ENCODE results near the gene KIF13A.
"Not testable (repeated sequence)": the region's sequence is repeated elsewhere in the genome, so short reads cannot be mapped to it uniquely, and the experiment has no call there.

KIF13A gene

GRCh38 chr6:17894191-17894590 is 93.2 kb downstream of the KIF13A start:
- no peak for DNase-seq

- no peak for DNase-seq
Observed at GRCh38 chr6:17892097-17892686, 95.2 kb downstream of the KIF13A start.

GRCh38 chr6:17890309-17890708 is 97.1 kb downstream of the KIF13A start:
- no peak for DNase-seq

GRCh38 chr6:17889777-17890176 is 97.7 kb downstream of the KIF13A start:
- not testable (repeated sequence) for DNase-seq

GRCh38 chr6:17886891-17887290 is 100.5 kb downstream of the KIF13A start:
- DNase-seq, result no peak

GRCh38 chr6:17885889-17886576 is 101.4 kb downstream of the KIF13A start:
- no peak for DNase-seq

- no peak for DNase-seq
Observed at GRCh38 chr6:17884498-17885478, 102.6 kb downstream of the KIF13A start.

- DNase-seq, result no peak
Observed at GRCh38 chr6:17883665-17884497, 103.6 kb downstream of the KIF13A start.

GRCh38 chr6:17881085-17881858 is 106.2 kb downstream of the KIF13A start:
- DNase-seq, result no peak

- no peak for DNase-seq
Observed at GRCh38 chr6:17879184-17879583, 108.3 kb downstream of the KIF13A start.

- no peak for DNase-seq
Observed at GRCh38 chr6:17878734-17879133, 108.7 kb downstream of the KIF13A start.

GRCh38 chr6:17877895-17878440 is 109.5 kb downstream of the KIF13A start:
- no peak for DNase-seq

GRCh38 chr6:17877196-17877894 is 110.1 kb downstream of the KIF13A start:
- no peak for DNase-seq

GRCh38 chr6:17874753-17875152 is 112.7 kb downstream of the KIF13A start:
- no peak for DNase-seq

GRCh38 chr6:17872908-17873307 is 114.5 kb downstream of the KIF13A start:
- no peak for DNase-seq

- no peak for DNase-seq
Observed at GRCh38 chr6:17871836-17872235, 115.6 kb downstream of the KIF13A start.

GRCh38 chr6:17871189-17871519 is 116.3 kb downstream of the KIF13A start:
- DNase-seq, result no peak

- no peak for DNase-seq
Observed at GRCh38 chr6:17870300-17871188, 116.9 kb downstream of the KIF13A start.

- DNase-seq, result no peak
Observed at GRCh38 chr6:17869753-17870050, 117.7 kb downstream of the KIF13A start.

All from NCI-H510A treated with DMSO at 0.1 percent for 48 hours (cell line).